DND-41 (cell line): ENCODE data around the gene JRKL.
A peak's percentile ranks its signal among the peaks of the same experiment; 100 is the strongest.
"Not testable (repeated sequence)": the region's sequence is repeated elsewhere in the genome, so short reads cannot be mapped to it uniquely, and the experiment has no call there.

ENCODE experiments used
- ATAC-seq: fragments of 200-7000 bp; cut with Tn5 transposase; 3 replicates; pipeline ENCODE4 v1.9.1; 2021; ENCODE audit warnings: low read depth; ENCODE audit not compliant: insufficient read depth
- DNase-seq: peaks from one replicate; pipeline ENCODE4 v3.0.0-alpha.2; 2020
- H2AFZ ChIP-seq: 2 replicates; pipeline ENCODE4 v1.6.0; 2012; ENCODE audit warnings: low read depth, low read length
- H3K27ac ChIP-seq: 2 replicates; pipeline ENCODE4 v1.5.1; 2012; ENCODE audit warnings: low read length, inconsistent platforms
- H3K27me3 ChIP-seq: fragments of 200-600 bp; sonication (generic); 2 replicates; pipeline ENCODE4 v1.6.0; 2012; ENCODE audit warnings: low read length, mild to moderate bottlenecking, inconsistent platforms; ENCODE audit not compliant: insufficient read depth, poor library complexity
- H3K36me3 ChIP-seq: 2 replicates; pipeline ENCODE4 v1.5.1; 2012; ENCODE audit warnings: low read length, inconsistent platforms; ENCODE audit not compliant: insufficient read depth
- H3K4me1 ChIP-seq: 2 replicates; pipeline ENCODE4 v1.5.1; 2012; ENCODE audit warnings: mild to moderate bottlenecking, low read length; ENCODE audit not compliant: insufficient read depth
- H3K4me2 ChIP-seq: 2 replicates; pipeline ENCODE4 v1.6.0; 2012; ENCODE audit warnings: mild to moderate bottlenecking, moderate library complexity, low read length, inconsistent platforms; ENCODE audit not compliant: insufficient read depth
- H3K4me3 ChIP-seq, 2 experiments: fragments of 200-600 bp in 1 of 2; shearing (Covaris generic) in 1 of 2; 2 replicates each; pipeline ENCODE4 v1.5.1; 2012 to 2016; ENCODE audit warnings: inconsistent platforms in 2 of 2, low read length in 2 of 2, mild to moderate bottlenecking in 2 of 2, low read depth in 1 of 2, moderate library complexity in 1 of 2
- H3K79me2 ChIP-seq: 2 replicates; pipeline ENCODE4 v1.6.0; 2012; ENCODE audit warnings: low read length, inconsistent platforms; ENCODE audit not compliant: insufficient read depth
- H3K9ac ChIP-seq: 2 replicates; pipeline ENCODE4 v1.6.0; 2012; ENCODE audit warnings: low read depth, mild to moderate bottlenecking, inconsistent platforms, low read length, moderate library complexity
- H3K9me3 ChIP-seq: 2 replicates; pipeline ENCODE4 v1.5.1; 2012; ENCODE audit warnings: low read length, moderate library complexity, mild to moderate bottlenecking, inconsistent platforms; ENCODE audit not compliant: insufficient read depth, severe bottlenecking
- H4K20me1 ChIP-seq: 2 replicates; pipeline ENCODE4 v1.6.0; 2012; ENCODE audit warnings: low read length; ENCODE audit not compliant: insufficient read depth
- CTCF ChIP-seq: IDR thresholded peaks from 2 replicates; pipeline ENCODE4 v1.5.1; 2012; ENCODE audit warnings: borderline replicate concordance, low read length, moderate library complexity, mild to moderate bottlenecking; ENCODE audit not compliant: poor library complexity, severe bottlenecking; ENCODE audit errors: extremely low read depth
- EZH2 ChIP-seq: IDR thresholded peaks from 3 replicates; pipeline ENCODE4 v1.6.1; 2012; ENCODE audit warnings: borderline replicate concordance, low read depth, mild to moderate bottlenecking, moderate library complexity, low read length, inconsistent platforms; ENCODE audit not compliant: severe bottlenecking

The JRKL gene

DNA sequence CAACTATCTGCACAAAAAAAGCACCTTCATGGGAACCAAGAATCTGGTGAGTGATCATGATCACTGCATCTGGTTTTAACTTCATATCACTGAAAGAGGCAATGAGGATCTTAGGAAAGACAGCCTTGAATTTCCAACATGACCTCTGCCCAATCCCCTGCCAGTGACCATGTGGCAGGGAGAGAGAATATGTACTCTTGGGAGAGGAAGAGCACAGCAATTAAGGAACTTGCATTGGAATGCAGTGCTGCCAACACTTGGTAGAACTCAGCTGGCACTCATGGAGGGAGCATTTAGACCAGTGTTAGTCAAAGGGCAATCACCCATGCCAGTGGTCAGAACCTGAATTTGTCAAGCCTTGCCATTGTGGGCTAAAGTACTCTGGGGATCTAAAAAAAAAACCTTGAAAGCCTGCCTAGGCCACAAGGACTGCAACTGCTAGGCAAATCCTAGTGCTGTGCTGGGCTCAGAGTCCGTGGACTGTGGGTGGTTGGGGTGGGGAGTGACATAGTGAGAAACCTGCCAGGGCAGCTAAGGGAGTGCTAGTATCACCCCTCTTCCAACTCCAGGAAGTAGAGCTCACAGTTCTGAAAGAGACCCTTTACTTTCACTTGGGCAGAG lies 23.1 kb downstream of the JRKL start:
- no peak overlapping the region for H3K9ac ChIP-seq
- H3K27ac ChIP-seq: no peak overlapping the region
- H3K4me3 ChIP-seq: no peak overlapping the region
- ATAC-seq (0 out of 3 replicates have a peak, but pooled peaks have one; percentile 40), DNase-seq (no peak)
- H3K79me2 ChIP-seq: no peaks in the 10 kb centered on the region
- H3K27me3 ChIP-seq: no peaks in the 10 kb centered on the region
- H3K4me2 ChIP-seq: no peak overlapping the region
- H3K4me1 ChIP-seq: no peaks in the 10 kb centered on the region
- no peak for TF ChIP-seq EZH2
- H2AFZ ChIP-seq: no peak overlapping the region
- H3K9me3 ChIP-seq: no peaks in the 10 kb centered on the region
- no peaks in the 10 kb centered on the region for H4K20me1 ChIP-seq
- H3K36me3 ChIP-seq: no peaks in the 10 kb centered on the region

- no peak overlapping the region for H3K27ac ChIP-seq
- H3K9ac ChIP-seq: no peak overlapping the region
- no peak for ATAC-seq
- no peaks in the 10 kb centered on the region for H3K9me3 ChIP-seq
- H3K79me2 ChIP-seq: no peaks in the 10 kb centered on the region
- H4K20me1 ChIP-seq: no peaks in the 10 kb centered on the region
- peaks cover 4% of the 10 kb centered on the region for H3K27me3 ChIP-seq
- TF ChIP-seq EZH2 (no peak), CTCF (no peak)
- H3K4me2 ChIP-seq: no peak overlapping the region
- no peaks in the 10 kb centered on the region for H3K4me1 ChIP-seq
- H2AFZ ChIP-seq: no peak overlapping the region
- no peaks in the 10 kb centered on the region for H3K36me3 ChIP-seq
- no peak overlapping the region for H3K4me3 ChIP-seq
- no peak for DNase-seq
Observed at GRCh38 chr11:96413408-96413807, 23.6 kb downstream of the JRKL start.

DNA sequence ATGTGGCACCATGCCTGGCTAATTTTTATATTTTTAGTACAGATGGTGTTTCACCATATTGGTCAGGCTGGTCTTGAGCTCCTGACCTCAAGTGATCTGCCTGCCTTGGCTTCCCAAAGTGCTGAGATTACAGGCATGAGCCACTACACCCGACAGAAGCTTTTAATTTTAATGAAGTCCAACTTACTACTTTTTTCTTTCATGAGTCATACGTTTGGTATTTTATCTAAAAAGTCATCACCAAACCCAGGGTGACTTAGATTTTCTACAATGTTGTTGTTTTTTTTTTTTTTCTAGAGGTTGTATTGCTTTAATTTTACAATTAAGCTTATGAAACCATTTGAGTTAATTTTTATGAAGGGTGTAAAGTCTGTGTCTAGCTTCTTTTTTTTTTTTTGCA lies 34.9 kb downstream of the JRKL start:
- H3K9ac ChIP-seq: no peak overlapping the region
- no peaks in the 10 kb centered on the region for H4K20me1 ChIP-seq
- H3K79me2 ChIP-seq: no peaks in the 10 kb centered on the region
- no peak overlapping the region for H3K27ac ChIP-seq
- H3K4me1 ChIP-seq: no peaks in the 10 kb centered on the region
- H3K27me3 ChIP-seq: peaks cover 9% of the 10 kb centered on the region
- H3K4me3 ChIP-seq: no peak overlapping the region
- no peaks in the 10 kb centered on the region for H3K36me3 ChIP-seq
- H3K4me2 ChIP-seq: no peak overlapping the region
- DNase-seq (no peak), ATAC-seq (no peak)
- H2AFZ ChIP-seq: no peak overlapping the region
- H3K9me3 ChIP-seq: no peaks in the 10 kb centered on the region
- TF ChIP-seq EZH2 (no peak), CTCF (no peak)

DNA sequence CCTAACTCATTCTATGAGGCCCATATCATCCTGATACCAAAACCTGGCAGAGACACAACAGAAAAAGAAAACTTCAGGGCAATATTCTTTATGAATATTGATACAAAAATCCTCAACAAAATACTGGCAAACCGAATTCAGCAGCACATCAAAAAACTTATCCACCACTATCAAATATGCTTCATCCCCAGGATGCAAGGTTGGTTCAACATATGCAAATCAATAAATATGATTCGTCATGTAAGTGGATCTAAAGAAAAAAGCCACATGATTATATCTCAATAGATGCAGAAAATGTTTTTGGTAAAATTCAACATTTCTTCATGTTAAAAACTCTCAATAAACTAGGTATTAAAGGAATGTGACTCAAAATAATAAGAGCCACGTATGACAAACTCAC lies 40.9 kb downstream of the JRKL start:
- H3K9me3 ChIP-seq: no peaks in the 10 kb centered on the region
- no peaks in the 10 kb centered on the region for H3K36me3 ChIP-seq
- no peak overlapping the region for H3K9ac ChIP-seq
- H3K4me2 ChIP-seq: no peak overlapping the region
- peaks cover 6% of the 10 kb centered on the region for H3K27me3 ChIP-seq
- no peaks in the 10 kb centered on the region for H3K4me1 ChIP-seq
- H3K27ac ChIP-seq: no peak overlapping the region
- H2AFZ ChIP-seq: no peak overlapping the region
- DNase-seq: no peak
- no peak for ATAC-seq
- TF ChIP-seq CTCF (no peak), EZH2 (no peak)
- no peak overlapping the region for H3K4me3 ChIP-seq
- H3K79me2 ChIP-seq: no peaks in the 10 kb centered on the region
- H4K20me1 ChIP-seq: no peaks in the 10 kb centered on the region

DNA sequence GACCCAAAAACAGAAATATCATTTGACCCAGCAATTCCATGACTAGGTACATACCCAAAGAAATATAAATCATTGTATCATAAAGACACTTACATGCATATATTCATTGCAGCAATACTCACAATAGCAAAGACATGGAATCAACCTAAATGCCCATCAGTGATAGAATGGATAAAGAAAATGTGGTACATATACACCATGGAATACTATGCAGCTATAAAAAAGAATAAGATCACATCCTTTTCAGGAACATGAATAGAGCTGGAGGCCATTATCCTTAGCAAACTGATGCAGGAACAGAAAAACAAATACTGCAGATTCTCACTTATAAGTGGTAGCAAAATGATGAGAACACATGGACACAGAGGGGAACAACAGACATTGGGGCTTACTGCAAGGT lies 42.8 kb downstream of the JRKL start:
- not testable (repeated sequence) for H3K9ac ChIP-seq, H2AFZ ChIP-seq, ATAC-seq, DNase-seq, H3K27me3 ChIP-seq, H3K27ac ChIP-seq, H3K36me3 ChIP-seq, H3K4me1 ChIP-seq, H3K9me3 ChIP-seq, H3K4me2 ChIP-seq, H4K20me1 ChIP-seq, H3K79me2 ChIP-seq, H3K4me3 ChIP-seq
